ENCODE results near the gene CLIC1. TPM values are rescaled to one million over a fixed set of nuclear protein-coding genes. Genes with fewer than 3 reads are reported as not detected.

Gene CLIC1
- polyA plus RNA-seq, 1 donor, result 102 TPM

DNA sequence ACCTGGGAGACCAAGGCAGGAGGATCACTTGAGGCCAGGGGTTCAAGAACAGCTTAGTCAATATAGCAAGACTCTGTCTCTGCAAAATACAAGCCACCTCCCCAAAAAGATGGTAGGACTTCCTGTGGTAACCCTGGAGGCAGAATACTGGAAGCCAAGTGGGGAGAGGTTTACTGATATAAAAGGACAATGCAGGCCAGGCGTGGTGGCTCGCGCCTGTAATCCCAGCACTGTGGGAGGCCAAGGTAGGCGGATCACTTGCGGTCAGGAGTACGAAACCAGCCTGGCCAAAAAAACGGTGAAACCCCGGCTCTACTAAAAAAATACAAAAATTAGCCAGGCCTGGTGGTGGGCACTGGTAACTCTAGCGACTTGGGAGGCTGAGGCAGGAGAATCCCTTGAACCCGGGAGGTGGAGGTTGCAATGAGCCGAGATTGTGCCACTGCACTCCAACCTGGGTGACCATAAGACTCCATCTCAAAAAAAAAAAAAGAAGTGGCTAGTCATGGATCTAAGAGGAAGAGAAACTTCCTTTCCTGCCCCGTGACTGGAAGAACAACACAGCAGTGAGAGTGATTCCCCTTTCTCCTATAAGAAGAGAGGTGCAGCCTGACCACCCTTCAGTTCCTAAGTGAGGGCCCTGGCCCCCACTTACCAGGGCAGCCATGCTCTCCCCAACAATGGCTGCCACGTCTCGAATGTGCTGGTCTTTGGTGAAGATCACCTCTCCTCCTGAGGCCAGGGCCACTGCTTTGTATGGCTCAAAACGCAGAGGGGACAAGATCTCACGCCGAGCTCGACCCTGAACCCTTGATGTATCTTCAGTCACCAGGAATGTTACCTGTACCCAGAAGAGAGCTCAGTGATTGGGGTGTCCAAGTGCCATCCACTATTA is 32.3 kb upstream of the CLIC1 start:
- no peak for DNase-seq (ENCODE audit: low read depth)

DNA sequence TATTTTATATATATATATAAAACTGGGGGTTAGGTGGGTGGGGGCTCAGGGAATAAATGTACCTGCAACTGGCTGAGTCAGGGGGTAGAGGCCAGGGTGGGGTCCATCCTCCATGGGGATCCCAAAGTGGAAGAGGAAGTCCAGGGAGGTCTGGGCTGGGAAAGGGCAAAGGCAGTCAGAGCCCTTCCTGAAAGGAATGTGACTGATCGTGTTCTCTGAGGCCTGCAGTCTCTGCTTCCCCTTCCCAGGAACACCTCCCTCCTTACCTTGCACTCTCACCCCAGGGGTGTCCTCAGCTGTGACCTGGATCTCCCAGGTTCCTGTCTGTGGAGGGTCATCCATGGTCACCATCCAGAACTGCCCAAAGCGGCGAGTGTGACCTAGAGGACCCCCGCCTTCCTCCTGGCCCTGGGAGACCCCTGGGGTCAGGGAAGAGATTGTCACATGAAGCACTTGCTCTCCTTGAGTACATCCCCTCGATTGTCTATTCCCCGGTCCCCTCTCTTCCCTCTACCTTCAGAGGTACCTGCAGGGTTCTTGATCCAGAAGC is 30.8 kb upstream of the CLIC1 start:
- DNase-seq (ENCODE audit: low read depth), result no peak

DNA sequence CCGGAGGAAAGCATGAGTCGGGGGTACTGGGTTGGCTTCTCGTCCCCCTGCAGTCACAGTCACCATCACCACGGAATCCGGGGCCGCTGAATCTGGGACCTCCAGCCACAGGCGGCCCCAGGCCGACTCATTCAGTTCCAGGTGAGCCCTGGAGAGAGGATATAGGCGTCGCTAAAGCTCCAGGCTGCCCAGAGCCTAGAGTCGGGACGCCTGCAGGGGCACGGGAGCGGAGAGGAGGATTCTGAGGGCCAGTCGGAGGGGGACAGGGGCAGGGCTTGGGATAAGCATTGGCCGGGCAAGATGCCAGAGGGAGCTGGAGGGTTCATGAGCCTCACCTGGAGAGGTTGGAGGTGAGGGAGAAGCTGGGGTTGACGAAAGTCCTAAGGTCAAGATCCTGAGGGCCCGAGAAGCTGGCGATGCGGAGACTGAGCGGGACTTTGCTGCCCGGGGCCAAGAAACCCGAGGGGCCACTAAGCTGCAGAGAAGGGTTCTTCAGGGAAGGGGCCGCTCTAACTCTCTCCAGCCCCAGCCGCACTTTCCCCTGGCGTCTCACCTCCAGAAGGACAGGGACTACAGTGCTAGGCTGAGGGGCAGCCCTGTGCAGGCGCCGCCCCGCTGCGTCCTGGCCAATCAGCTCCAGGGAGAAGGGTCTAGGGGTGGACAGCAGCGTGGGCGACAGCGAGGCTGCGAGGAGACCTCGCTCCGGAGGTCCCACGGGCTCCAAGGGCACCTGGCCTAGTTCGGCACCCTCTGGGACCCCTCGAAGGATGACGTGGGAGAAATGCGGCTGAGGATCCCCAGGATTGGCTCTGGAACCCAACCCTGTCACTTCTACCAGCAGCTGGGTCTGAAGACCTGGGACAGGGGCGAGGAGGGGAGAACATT is 29.8 kb upstream of the CLIC1 start:
- DNase-seq (ENCODE audit: low read depth), result no peak

DNA sequence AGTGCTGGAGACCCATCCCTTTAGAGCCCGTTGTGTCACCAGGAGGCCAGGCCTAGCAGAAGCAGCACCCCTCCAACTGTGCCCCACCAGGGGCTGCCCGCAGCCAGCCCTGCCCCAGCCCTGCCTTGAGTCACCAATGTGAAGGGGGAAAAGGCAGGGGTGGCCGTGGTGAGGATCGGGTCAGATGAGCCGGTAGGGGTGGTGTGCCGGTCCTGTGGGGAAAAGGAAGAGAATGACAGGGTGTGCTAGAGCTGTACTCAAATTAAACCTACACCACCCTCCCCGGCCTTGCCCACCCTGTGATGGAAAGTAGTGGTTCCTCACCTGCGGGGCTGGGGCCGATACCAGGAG is 29.2 kb upstream of the CLIC1 start:
- no peak for DNase-seq (ENCODE audit: low read depth)

DNA sequence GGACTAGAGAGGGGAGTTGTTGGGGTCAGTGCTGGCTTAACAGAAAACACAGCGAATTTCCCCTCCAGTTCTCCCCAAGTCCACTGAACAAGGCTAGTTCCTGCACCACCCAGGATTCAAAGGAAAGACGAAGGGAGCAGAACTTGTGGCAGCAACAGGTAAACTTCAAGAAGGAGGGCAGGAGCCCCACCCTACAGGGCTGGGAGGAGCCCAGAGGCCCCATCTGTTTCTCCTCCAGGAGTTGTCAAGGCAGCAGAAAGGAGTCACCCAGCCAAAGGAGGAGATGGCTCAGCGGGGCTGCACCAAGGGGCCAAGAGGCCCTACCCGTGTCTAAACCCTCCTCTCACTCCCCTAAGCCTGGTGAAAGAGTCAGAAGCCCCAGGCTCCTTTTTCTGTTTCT is 27.9 kb upstream of the CLIC1 start:
- no peak for DNase-seq (ENCODE audit: low read depth)

DNA sequence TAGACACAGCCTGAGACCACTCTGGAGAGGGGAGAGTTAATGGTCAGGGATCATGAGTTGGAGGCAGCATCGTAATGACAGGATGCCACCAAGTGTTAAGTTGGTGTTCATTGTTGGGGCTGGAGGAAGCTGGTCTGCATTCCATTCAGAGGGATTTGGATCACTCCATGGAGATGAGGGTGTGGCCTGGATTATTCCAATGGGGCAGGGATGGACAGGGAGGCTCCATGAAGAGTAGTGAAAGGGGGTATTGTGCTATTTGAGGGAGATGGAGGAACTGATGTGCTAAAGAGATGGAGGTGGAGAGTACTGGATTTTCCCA is 27.2 kb upstream of the CLIC1 start:
- DNase-seq (ENCODE audit: low read depth), result no peak

DNA sequence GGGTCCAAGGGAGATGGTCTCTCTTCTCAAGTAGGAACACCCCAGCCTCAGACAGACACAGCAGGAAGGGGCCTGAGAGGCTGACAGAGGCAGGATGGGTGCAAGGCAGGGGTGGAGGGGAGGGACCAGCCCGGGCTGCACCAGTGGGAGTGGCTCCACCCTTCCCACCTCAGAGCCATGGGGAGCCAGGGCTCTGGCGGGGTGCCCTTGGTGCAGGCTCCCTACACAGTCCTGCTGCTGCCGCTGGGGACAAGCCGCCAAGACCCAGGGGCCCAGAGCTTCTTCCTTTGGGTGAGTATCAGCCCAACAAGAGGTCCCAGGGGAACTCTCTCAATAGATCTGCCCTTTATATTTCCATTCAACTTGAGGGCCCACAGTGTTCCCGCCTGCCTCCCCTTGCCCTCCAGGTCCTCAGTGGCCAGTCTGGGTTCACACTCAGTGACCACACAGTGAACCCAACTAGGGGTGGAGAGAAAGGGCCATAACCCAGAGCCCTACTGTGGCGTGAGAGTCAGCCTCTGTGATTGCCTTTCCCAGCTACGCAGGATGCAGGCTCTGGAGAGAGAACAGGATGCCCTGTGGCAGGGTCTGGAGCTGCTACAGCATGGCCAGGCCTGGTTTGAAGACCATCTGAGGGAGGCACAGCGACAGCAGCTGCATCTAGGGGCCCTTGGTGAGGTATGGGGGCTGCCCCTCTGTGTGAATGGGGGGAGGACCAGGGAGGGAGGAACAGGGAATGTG is 26.7 kb upstream of the CLIC1 start:
- DNase-seq (ENCODE audit: low read depth), result no peak

DNA sequence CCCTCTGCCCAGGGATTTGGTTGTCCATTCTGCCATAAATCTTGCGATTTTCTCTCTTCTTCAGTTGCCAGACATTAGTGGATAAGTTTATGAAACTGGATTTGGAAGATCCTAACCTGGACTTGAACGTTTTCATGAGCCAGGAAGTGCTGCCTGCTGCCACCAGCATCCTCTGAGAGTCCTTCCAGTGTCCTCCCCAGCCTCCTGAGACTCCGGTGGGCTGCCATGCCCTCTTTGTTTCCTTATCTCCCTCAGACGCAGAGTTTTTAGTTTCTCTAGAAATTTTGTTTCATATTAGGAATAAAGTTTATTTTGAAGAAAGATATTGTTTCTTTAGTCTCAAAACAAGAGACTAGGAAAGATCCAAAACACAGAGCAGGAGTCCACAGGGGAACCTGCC is 26.0 kb upstream of the CLIC1 start, which contains the start of gene SAPCD1:
Gene SAPCD1 (plus strand): TSS at position 301 of the 400 bp plus-strand sequence. CDS start 399 bp downstream, outside the sequence.
- no peak for DNase-seq (ENCODE audit: low read depth)

DNA sequence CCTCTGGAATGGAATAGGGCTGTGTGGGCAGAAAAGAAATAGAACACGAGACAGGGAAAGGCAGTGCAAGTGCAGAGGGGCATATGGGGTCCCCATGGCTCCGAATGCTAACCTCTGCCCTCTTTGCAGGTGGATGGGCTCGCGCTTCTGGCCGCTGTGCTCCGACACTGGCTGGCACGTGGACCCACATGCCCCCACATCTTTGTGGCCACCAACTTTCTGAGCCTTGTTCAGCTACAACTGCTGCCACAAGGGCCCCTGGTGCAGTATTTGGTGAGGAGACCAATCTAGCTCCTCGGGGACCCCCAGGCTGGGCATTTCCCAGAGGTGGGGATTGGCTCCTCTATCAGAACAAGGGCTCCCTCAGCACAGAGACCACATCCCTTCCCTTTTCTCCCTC is 25.0 kb upstream of the CLIC1 start:
- no peak for DNase-seq (ENCODE audit: low read depth)

DNA sequence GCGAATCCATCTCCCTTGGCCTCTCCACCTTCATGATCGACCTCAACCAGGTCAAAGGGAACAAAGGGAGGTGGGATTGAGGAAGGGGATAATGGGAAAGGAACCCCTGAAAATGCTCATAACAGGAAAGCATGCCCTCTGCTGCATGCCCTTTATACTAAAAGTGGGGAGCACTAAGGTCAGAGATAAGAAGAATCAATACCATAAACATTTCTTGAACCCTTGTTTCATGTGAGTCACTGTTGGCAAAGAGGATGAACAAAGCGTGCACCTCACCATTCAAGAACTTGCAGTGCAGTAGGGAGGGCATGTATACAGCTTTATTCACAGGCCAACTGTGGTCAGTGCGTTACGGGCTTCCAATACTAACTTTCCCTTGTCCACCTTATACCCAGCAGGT is 24.5 kb upstream of the CLIC1 start:
- no peak for DNase-seq (ENCODE audit: low read depth)

DNA sequence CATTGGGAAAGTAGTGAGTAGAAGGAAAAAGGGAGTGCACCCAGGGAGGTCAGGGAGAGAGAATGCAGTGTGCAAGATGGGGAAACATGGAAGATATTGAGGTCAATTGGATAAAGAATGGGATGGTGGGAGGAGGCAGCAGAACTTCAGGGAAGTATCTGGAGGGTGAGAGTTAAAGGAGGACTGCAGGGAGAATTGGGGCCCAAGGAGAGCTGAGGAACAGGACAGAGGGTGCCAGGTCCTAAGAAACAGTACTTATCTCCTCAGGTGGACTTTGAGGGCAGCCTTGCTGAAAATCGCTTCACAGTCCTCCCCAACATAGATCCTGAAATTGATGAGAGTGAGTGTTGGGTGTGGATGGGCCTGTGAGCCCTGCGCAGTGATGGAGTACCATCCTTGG is 22.0 kb upstream of the CLIC1 start:
- DNase-seq (ENCODE audit: low read depth), result no peak

DNA sequence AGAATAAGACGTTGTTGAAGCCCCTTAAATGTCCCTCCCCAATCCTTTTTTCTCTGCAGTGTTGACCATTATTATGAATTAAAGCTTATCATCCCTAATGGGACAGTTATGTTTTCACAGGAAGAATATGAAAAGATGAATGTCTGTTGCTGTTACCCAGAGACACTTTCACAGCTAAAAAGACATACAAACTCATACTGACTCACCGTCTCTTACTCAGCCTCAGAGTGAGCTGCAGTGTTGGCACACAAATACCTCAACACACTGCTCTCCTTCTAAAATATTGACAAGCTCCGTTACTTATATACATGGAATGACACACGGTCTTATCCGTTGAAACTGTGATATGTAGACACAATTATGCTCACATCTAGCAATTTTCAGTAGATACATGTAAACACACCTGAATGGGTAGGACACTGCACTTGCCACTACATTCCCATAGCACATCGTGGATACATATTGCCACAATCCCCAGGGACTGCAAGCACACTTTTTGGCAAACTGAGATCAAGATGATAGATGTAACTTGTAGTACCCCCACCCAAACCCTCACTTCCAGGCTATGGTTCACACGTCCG is 16.5 kb upstream of the CLIC1 start:
- DNase-seq (ENCODE audit: low read depth), result no peak

DNA sequence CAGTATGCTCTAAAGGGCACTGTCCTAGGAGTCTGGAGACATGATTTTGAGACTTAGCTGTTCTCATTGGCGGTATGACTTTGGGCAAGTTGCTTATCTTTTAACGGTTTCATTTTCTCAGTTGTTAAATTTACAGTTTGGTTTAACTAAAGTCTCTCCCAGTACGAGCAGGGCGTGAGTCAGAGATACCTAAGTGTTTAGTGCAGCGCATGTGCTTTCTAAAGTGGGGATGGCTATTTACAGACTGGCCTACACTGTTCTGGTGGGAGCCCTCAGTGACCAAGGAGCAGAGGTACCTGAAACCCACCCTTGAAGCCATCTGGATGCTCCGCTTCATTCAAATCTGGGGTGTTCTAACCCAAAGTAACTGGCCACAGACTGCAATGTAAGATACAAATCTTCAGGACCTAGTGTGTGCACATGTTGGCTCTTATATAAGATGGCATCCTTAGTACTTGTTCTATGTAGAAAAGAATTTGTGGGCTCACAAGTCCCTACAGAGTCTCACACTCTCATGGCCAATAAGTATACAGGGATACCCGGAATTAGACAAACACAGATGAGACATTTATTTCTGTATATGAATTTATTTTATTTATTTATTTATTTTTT is 14.2 kb upstream of the CLIC1 start:
- DNase-seq (ENCODE audit: low read depth), result no peak

DNA sequence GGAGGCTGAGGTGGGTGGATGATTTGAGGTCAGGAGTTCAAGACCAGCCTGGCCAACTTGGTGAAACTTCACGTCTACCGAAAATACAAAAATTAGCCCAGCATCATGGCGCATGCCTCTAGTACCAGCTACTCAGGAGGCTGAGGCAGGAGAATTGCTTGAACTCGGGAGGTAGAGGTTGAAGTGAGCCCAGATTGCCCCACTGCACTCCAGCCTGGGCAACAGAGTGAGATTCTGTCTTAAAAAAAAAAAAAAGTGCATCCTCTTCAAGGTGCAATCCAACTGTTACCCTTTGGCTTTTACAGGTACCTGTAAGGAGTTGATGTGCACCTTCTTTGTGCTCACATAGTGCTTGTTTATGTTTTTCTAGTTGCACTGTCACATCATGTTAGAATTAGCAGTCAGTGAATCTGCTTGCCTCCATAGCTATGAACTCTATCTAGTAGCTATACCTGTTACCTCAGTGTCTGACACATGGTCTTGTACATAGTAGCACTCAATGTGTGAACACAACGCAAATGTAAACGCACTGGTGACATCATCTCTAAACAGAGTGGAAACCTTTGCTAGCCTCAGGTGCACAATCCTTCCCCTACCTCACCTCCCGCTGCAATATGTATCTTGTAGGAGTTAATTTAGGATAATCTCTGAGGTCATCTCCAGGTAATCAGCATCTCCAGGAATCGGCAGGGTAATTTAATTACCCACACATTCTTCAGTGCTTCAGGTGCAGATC is 13.1 kb upstream of the CLIC1 start:
- no peak for DNase-seq (ENCODE audit: low read depth)

DNA sequence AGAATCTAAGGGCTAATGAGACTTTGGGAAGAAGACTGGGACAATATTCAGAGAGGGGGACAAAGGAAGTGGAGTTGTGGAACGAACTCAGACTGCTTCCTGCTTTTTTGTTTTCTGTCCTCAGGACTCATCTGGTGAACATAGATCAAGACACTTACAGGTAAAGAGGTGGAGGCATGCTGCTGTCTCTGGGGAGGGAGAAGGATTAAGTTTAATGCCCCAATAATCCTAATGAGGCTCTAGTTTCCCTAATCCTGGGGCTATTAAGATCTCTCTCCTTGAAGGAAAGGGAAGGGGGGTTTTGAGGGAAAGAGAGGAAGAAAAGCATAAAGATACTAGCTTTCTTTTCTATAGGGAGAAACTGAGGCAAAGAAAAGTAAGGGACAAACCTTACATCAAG is 8.1 kb upstream of the CLIC1 start:
- no peak for DNase-seq (ENCODE audit: low read depth)

DNA sequence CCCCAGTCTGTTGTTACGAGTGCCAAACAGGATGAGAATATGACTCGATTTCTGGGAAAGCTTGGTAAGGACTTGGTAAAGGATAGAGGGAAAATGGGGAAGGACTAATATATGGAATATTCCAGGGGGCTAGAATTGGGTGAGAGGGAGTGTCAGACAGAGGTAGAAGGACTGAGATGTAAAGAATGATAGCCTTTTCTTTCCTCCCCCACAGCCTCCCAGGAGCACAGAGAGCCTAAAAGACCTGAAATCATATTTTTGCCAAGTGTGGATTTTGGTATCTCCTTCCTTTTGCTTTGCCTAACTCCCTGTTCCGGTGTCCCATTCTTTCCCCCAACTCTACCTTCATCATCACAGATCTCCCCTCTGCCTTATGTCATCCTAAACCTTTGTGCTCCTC is 6.6 kb upstream of the CLIC1 start:
- no peak for DNase-seq (ENCODE audit: low read depth)

DNA sequence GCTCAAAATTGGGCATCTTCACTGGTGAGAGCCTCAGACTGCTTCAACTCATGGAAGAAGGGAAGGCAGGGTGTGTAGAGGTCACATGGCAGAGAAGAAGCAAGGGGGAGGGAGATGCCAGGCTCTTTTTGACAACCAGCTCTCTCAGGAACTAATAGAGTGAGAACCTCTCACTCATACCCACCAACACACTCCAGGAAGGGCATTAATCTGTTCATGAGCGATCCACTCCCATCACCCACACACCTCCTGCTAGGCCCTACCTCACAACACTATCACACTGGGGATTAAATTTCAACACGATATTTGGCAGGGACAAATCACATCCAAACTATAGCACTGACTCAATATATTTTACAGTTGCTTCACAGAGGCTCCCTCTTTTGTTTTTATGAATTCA is 5.5 kb upstream of the CLIC1 start:
- no peak for DNase-seq (ENCODE audit: low read depth)

DNA sequence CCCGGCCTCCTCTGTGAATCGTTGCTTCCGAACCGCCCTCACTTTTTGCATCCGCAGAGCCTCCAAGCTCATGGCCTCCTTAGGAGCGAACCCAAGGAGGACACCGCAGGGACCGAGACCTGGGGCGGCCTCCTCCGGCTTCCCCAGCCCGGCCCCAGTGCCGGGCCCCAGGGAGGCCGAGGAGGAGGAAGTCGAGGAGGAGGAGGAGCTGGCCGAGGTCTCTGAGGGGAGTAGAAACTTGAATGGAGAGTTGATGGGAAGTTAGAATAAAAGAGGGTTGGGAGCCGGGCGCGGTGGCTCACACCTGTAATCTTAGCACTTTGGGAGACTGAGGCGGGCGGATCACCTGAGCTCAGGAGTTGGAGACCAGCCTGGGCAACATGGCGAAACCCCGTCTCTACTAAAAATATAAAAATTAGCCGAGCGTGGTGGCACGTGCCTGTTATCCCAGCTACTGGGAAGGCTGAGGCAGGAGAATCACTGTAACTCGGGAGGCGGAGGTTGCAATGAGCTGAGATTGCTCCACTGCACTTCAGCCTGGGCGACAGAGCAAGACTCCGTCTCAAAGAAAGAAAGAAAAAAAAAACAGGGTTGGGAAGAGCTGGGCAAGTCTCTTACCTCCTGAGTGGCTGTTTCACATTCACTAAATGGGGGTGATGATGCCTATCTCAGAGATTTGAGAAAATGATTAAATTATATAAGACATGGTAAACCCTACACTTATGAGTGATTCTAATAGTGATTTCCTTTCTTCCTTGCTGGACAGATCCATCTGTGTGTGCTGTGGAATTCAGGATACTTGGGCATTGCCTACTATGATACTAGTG is 4.3 kb upstream of the CLIC1 start:
- no peak for DNase-seq (ENCODE audit: low read depth)

DNA sequence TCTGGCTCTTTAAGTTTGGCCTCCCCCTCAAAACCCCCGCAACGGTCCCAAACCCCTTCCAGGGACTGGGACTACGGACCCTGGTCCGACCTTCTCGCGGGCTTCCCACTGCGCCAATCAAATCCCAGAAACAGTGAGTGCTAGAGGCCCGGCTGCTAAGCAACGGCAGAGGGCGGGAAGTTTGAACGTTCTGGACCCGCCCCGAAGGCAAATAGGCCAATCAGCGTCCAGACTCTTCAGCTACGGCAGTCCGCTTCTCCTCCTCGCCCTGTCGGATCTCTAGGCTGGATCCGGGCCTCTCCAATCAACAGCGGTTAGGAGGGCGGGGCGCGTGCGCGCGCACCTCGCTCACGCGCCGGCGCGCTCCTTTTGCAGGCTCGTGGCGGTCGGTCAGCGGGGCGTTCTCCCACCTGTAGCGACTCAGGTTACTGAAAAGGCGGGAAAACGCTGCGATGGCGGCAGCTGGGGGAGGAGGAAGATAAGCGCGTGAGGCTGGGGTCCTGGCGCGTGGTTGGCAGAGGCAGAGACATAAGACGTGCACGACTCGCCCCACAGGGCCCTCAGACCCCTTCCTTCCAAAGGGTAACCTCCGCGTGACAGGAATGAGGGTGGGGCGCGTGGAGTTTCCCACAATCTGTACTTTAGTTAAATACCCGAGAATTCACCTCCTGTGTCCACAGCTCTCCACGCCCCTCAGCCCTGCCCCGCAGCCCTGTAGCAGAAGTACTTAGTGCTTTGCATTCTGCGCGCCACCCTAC is 3.5 kb upstream of the CLIC1 start, which contains the start of gene MSH5:
Gene MSH5 (plus strand): TSS at position 367 of the 758 bp plus-strand sequence. CDS start 462 bp downstream, outside the sequence.
- peak; percentile 98 for DNase-seq (ENCODE audit: low read depth)
